H9 (cell line): ENCODE measurements around the gene FAM210A. TPM values are rescaled to one million over a fixed set of nuclear protein-coding genes. Genes with fewer than 3 reads are reported as not detected.

Experiments used
- DNase-seq: peaks from one replicate; pipeline ENCODE4 v3.0.0-alpha.2; 2017
- H2AFZ ChIP-seq: one replicate; pipeline ENCODE4 v1.6.1; 2013; ENCODE audit warnings: mild to moderate bottlenecking, low read length, control low read depth, moderate library complexity
- H2AK5ac ChIP-seq: 2 replicates; pipeline ENCODE4 v1.6.1; 2013; ENCODE audit warnings: low read length, control low read depth, mixed read lengths; ENCODE audit not compliant: insufficient read length
- H2BK120ac ChIP-seq: one replicate; pipeline ENCODE4 v1.6.1; 2013; ENCODE audit warnings: low read depth, mild to moderate bottlenecking, low read length, control low read depth, inconsistent platforms; ENCODE audit not compliant: poor library complexity, severe bottlenecking
- H2BK12ac ChIP-seq: 2 replicates; pipeline ENCODE4 v1.6.1; 2013; ENCODE audit warnings: low read length, control low read depth, mixed read lengths, low read depth; ENCODE audit not compliant: insufficient read length
- H2BK15ac ChIP-seq: 2 replicates; pipeline ENCODE4 v1.6.1; 2013; ENCODE audit warnings: low read depth, low read length, control low read depth
- H2BK20ac ChIP-seq: one replicate; pipeline ENCODE4 v1.6.1; 2013; ENCODE audit warnings: low read depth, mild to moderate bottlenecking, low read length, control low read depth, inconsistent platforms; ENCODE audit not compliant: poor library complexity, severe bottlenecking
- H2BK5ac ChIP-seq: 2 replicates; pipeline ENCODE4 v1.6.1; 2013; ENCODE audit warnings: low read length, control low read depth, mixed read lengths; ENCODE audit not compliant: insufficient read length
- H3K14ac ChIP-seq: 2 replicates; pipeline ENCODE4 v1.6.1; 2013; ENCODE audit warnings: low read length, control low read depth; ENCODE audit not compliant: insufficient read depth
- H3K18ac ChIP-seq: 2 replicates; pipeline ENCODE4 v1.6.1; 2013; ENCODE audit warnings: low read depth, mild to moderate bottlenecking, mixed read lengths, low read length, control low read depth; ENCODE audit not compliant: insufficient read length
- H3K23ac ChIP-seq: 2 replicates; pipeline ENCODE4 v1.6.1; 2013; ENCODE audit warnings: low read length, control low read depth, mixed read lengths, low read depth; ENCODE audit not compliant: insufficient read length
- H3K23me2 ChIP-seq: 2 replicates; pipeline ENCODE4 v1.6.1; 2013; ENCODE audit warnings: low read depth, mild to moderate bottlenecking, mixed read lengths, low read length, control low read depth; ENCODE audit not compliant: insufficient read length, poor library complexity, severe bottlenecking
- H3K27ac ChIP-seq: 2 replicates; pipeline ENCODE4 v1.5.1; 2013; ENCODE audit warnings: low read length, control low read depth, mixed read lengths, low read depth; ENCODE audit not compliant: insufficient read length
- H3K27me3 ChIP-seq: 2 replicates; pipeline ENCODE4 v1.6.1; 2013; ENCODE audit warnings: low read length, control low read depth, inconsistent platforms; ENCODE audit not compliant: insufficient read depth
- H3K4ac ChIP-seq: 2 replicates; pipeline ENCODE4 v1.6.1; 2013; ENCODE audit warnings: low read depth, mild to moderate bottlenecking, control low read depth, inconsistent platforms, low read length, moderate library complexity
- H3K4me1 ChIP-seq: 2 replicates; pipeline ENCODE4 v1.6.1; 2013; ENCODE audit warnings: low read length, control low read depth, inconsistent platforms; ENCODE audit not compliant: insufficient read depth
- H3K4me2 ChIP-seq: 2 replicates; pipeline ENCODE4 v1.6.1; 2013; ENCODE audit warnings: low read length, control low read depth, mixed read lengths; ENCODE audit not compliant: insufficient read length, insufficient read depth
- H3K56ac ChIP-seq: 2 replicates; pipeline ENCODE4 v1.6.1; 2013; ENCODE audit warnings: low read depth, mild to moderate bottlenecking, mixed read lengths, low read length, control low read depth; ENCODE audit not compliant: insufficient read length
- H3K79me1 ChIP-seq: 2 replicates; pipeline ENCODE4 v1.6.1; 2013; ENCODE audit warnings: low read depth, mild to moderate bottlenecking, moderate library complexity, low read length, control low read depth, inconsistent platforms; ENCODE audit not compliant: insufficient read depth, poor library complexity, severe bottlenecking
- H3K79me2 ChIP-seq: 2 replicates; pipeline ENCODE4 v1.6.1; 2013; ENCODE audit warnings: low read length, control low read depth, inconsistent platforms; ENCODE audit not compliant: insufficient read depth
- H3K9ac ChIP-seq: 2 replicates; pipeline ENCODE4 v1.6.1; 2013; ENCODE audit warnings: low read length, control low read depth, mixed read lengths; ENCODE audit not compliant: insufficient read length; ENCODE audit errors: extremely low read depth
- H3K9me3 ChIP-seq: one replicate; pipeline ENCODE4 v1.6.1; 2013; ENCODE audit warnings: low read depth, low read length, inconsistent platforms; ENCODE audit not compliant: control insufficient read depth
- H3T11ph ChIP-seq: one replicate; pipeline ENCODE4 v1.6.1; 2013; ENCODE audit warnings: mild to moderate bottlenecking, low read length, control low read depth, inconsistent platforms
- H4K20me1 ChIP-seq: one replicate; pipeline ENCODE4 v1.6.1; 2013; ENCODE audit not compliant: control insufficient read depth, insufficient read length, insufficient read depth
- H4K5ac ChIP-seq: 2 replicates; pipeline ENCODE4 v1.6.1; 2013; ENCODE audit warnings: low read depth, mild to moderate bottlenecking, mixed read lengths, low read length, control low read depth; ENCODE audit not compliant: insufficient read length
- H4K8ac ChIP-seq: replicated peaks from 2 replicates; pipeline ENCODE4 v1.6.1; 2013; ENCODE audit warnings: low read length, control low read depth, mixed read lengths, low read depth; ENCODE audit not compliant: insufficient read length
- H4K91ac ChIP-seq: 2 replicates; pipeline ENCODE4 v1.6.1; 2013; ENCODE audit warnings: low read depth, mild to moderate bottlenecking, moderate library complexity, mixed read lengths, low read length, control low read depth; ENCODE audit not compliant: insufficient read length
- H3K27ac Mint-ChIP-seq, 3 experiments: 2 replicates in 2 of 3; 3 replicates in 1 of 3; pipeline ENCODE4 v1.8.0; 2020 to 2021; ENCODE audit warnings: mixed read lengths in 3 of 3, mild to moderate bottlenecking in 1 of 3, moderate library complexity in 1 of 3
- H3K27me3 Mint-ChIP-seq: 2 replicates; pipeline ENCODE4 v1.8.0; 2021; ENCODE audit warnings: low read depth, mild to moderate bottlenecking, moderate library complexity, mixed read lengths
- H3K36me3 Mint-ChIP-seq, 3 experiments: 2 replicates in 2 of 3; 3 replicates in 1 of 3; pipeline ENCODE4 v1.8.0; 2020 to 2021; ENCODE audit warnings: low read depth in 3 of 3, mixed read lengths in 3 of 3; ENCODE audit not compliant: insufficient read depth in 1 of 3
- H3K4me1 Mint-ChIP-seq, 2 experiments: 2 replicates each; pipeline ENCODE4 v1.8.0; 2020; ENCODE audit warnings: mixed read lengths in 2 of 2
- H3K4me3 Mint-ChIP-seq, 2 experiments: 2 replicates in 1 of 2; 3 replicates in 1 of 2; pipeline ENCODE4 v1.8.0; 2020 to 2021; ENCODE audit warnings: mild to moderate bottlenecking in 2 of 2, mixed read lengths in 2 of 2, moderate library complexity in 1 of 2
- H3K9me3 Mint-ChIP-seq, 2 experiments: 2 replicates in 1 of 2; 3 replicates in 1 of 2; pipeline ENCODE4 v1.8.0; 2020; ENCODE audit warnings: mild to moderate bottlenecking in 2 of 2, mixed read lengths in 2 of 2, moderate library complexity in 1 of 2
- WGBS: extraction: QIAGEN DNeasy Blood & Tissue Kit; methylation state at CpG from one replicate; pipeline ENCODE4 v1.1.7; 2013; ENCODE audit warnings: missing lambda C conversion rate, low lambda C conversion rate, mixed read lengths; ENCODE audit not compliant: insufficient read length; ENCODE audit errors: extremely low coverage; 5-methylcytosine and 5-hydroxymethylcytosine counted together
- total RNA-seq: library from RNA; stranded (reverse); gene quantifications from 2 replicates; pipeline ENCODE4 v1.2.1, GENCODE V29; 2021
- TF ChIP-seq, protein P1 (sequence below): fragments of 200-600 bp; sonication (generic); conservative IDR thresholded peaks from 3 replicates; pipeline ENCODE4 v1.8.0; 2021; ENCODE audit warnings: antibody characterized with exemption, mild to moderate bottlenecking

Gene FAM210A
- total RNA-seq, 1 experiment from 2014 or later, result 22.5 TPM

- H3K56ac ChIP-seq, result no peak overlapping the region
- H4K5ac ChIP-seq, result no peak overlapping the region
- H4K91ac ChIP-seq, result no peak overlapping the region
- no peaks in the 10 kb centered on the region for H3K9me3 ChIP-seq
- H3K9me3 Mint-ChIP-seq, result no peaks in the 10 kb centered on the region
- no peaks in the 10 kb centered on the region for H3K4me1 Mint-ChIP-seq
- WGBS, result no CpG with 5 or more reads among the region's 3 CpGs
- H3K4ac ChIP-seq, result no peak overlapping the region
- H3K23me2 ChIP-seq, result no peaks in the 10 kb centered on the region
- no peak overlapping the region for H4K8ac ChIP-seq
- no peak overlapping the region for H2BK20ac ChIP-seq
- peaks cover 41 to 83% (median 72%) of the 10 kb centered on the region in 3 experiments; a peak in 6 of 7 replicates for H3K36me3 Mint-ChIP-seq
- no peak overlapping the region for H3K4me2 ChIP-seq
- H3K23ac ChIP-seq, result no peak overlapping the region
- no peak overlapping the region for H2AK5ac ChIP-seq
- DNase-seq, result no peak
- H3K14ac ChIP-seq, result no peak overlapping the region
- H2AFZ ChIP-seq, result no peak overlapping the region
- no peak overlapping the region for H3T11ph ChIP-seq
- H3K27me3 ChIP-seq, result no peaks in the 10 kb centered on the region
- no peak overlapping the region for H2BK5ac ChIP-seq
- H3K27ac ChIP-seq, result no peak overlapping the region
- H3K18ac ChIP-seq, result no peak overlapping the region
- H2BK12ac ChIP-seq, result no peak overlapping the region
- TF ChIP-seq, protein P1, sequence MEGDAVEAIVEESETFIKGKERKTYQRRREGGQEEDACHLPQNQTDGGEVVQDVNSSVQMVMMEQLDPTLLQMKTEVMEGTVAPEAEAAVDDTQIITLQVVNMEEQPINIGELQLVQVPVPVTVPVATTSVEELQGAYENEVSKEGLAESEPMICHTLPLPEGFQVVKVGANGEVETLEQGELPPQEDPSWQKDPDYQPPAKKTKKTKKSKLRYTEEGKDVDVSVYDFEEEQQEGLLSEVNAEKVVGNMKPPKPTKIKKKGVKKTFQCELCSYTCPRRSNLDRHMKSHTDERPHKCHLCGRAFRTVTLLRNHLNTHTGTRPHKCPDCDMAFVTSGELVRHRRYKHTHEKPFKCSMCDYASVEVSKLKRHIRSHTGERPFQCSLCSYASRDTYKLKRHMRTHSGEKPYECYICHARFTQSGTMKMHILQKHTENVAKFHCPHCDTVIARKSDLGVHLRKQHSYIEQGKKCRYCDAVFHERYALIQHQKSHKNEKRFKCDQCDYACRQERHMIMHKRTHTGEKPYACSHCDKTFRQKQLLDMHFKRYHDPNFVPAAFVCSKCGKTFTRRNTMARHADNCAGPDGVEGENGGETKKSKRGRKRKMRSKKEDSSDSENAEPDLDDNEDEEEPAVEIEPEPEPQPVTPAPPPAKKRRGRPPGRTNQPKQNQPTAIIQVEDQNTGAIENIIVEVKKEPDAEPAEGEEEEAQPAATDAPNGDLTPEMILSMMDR, result no peak
- no peak overlapping the region for H3K27ac Mint-ChIP-seq
- no peak overlapping the region for H2BK15ac ChIP-seq
- no peaks in the 10 kb centered on the region for H3K79me1 ChIP-seq
- no peak overlapping the region for H2BK120ac ChIP-seq
- no peak overlapping the region for H3K4me3 Mint-ChIP-seq
- H3K9ac ChIP-seq, result no peak overlapping the region
- H3K27me3 Mint-ChIP-seq, result no peaks in the 10 kb centered on the region
- H4K20me1 ChIP-seq, result no peaks in the 10 kb centered on the region
- H3K79me2 ChIP-seq, result no peaks in the 10 kb centered on the region
- no peaks in the 10 kb centered on the region for H3K4me1 ChIP-seq
Observed at GRCh38 chr18:13745696-13746095, 19.3 kb upstream of the FAM210A start.
